ENCODE measurements around the gene HSF2.

DNA sequence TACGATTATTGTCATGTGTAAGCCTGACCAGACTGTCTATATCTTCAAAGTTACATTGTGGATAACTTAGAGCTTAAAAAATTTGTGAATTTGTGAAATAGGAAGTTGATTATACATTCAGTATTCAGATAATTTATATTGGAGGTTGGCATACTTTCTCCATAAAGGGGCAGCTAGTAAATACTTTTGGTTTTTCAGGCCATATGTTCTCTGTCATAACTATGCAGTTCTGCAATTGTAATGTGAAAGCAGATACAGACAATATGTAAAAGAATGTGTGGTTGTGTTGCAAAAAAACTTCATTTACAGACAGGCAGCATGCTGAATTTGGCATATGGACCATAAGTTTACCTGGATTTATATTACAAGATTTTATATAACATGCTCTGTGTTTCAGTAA, 29.3 kb downstream of the HSF2 start:
- TF ChIP-seq, protein P1, sequence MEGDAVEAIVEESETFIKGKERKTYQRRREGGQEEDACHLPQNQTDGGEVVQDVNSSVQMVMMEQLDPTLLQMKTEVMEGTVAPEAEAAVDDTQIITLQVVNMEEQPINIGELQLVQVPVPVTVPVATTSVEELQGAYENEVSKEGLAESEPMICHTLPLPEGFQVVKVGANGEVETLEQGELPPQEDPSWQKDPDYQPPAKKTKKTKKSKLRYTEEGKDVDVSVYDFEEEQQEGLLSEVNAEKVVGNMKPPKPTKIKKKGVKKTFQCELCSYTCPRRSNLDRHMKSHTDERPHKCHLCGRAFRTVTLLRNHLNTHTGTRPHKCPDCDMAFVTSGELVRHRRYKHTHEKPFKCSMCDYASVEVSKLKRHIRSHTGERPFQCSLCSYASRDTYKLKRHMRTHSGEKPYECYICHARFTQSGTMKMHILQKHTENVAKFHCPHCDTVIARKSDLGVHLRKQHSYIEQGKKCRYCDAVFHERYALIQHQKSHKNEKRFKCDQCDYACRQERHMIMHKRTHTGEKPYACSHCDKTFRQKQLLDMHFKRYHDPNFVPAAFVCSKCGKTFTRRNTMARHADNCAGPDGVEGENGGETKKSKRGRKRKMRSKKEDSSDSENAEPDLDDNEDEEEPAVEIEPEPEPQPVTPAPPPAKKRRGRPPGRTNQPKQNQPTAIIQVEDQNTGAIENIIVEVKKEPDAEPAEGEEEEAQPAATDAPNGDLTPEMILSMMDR (IDR thresholded peaks at IDR 0.05; ENCODE audit: insufficient read depth, low read length, poor library complexity, severe bottlenecking) = no peak
- TF ChIP-seq EZH2phosphoT487 (conservative IDR thresholded peaks at IDR 0.05; ENCODE audit: low read length) = no peak

Measured in SU-DHL-6 (cell line).